Endothelial cell of umbilical vein (primary cell): ENCODE measurements around the gene PPP1CA.

Experiments
- CTCF ChIP-seq, 2 donors: IDR thresholded peaks; 1 replicate in 1 of 2; 2 replicates in 1 of 2; pipeline ENCODE4 v1.5.1; 2011; ENCODE audit warnings: low read length in 2 of 2, mild to moderate bottlenecking in 2 of 2, moderate library complexity in 2 of 2, control low read depth in 1 of 2, inconsistent platforms in 1 of 2, low read depth in 1 of 2; ENCODE audit not compliant: insufficient read depth in 1 of 2; ENCODE audit errors: extremely low read depth in 1 of 2
- EZH2 ChIP-seq: IDR thresholded peaks from 2 replicates; pipeline ENCODE4 v1.6.1; 2012; ENCODE audit warnings: borderline replicate concordance, low read depth, mild to moderate bottlenecking, moderate library complexity, low read length, inconsistent platforms; ENCODE audit not compliant: severe bottlenecking
- FOS ChIP-seq: IDR thresholded peaks from 2 replicates; pipeline ENCODE4 v1.6.1; 2011; ENCODE audit warnings: mild to moderate bottlenecking, low read length, moderate library complexity, borderline replicate concordance; ENCODE audit not compliant: insufficient read depth
- POLR2A ChIP-seq: IDR thresholded peaks from 2 replicates; pipeline ENCODE4 v1.6.1; 2012; ENCODE audit warnings: low read depth, mild to moderate bottlenecking, control low read depth, low read length
- POLR2AphosphoS5 ChIP-seq: IDR thresholded peaks from 2 replicates; pipeline ENCODE4 v1.6.1; 2012; ENCODE audit warnings: low read depth, mild to moderate bottlenecking, control low read depth, low read length, moderate library complexity; ENCODE audit not compliant: insufficient read depth

DNA sequence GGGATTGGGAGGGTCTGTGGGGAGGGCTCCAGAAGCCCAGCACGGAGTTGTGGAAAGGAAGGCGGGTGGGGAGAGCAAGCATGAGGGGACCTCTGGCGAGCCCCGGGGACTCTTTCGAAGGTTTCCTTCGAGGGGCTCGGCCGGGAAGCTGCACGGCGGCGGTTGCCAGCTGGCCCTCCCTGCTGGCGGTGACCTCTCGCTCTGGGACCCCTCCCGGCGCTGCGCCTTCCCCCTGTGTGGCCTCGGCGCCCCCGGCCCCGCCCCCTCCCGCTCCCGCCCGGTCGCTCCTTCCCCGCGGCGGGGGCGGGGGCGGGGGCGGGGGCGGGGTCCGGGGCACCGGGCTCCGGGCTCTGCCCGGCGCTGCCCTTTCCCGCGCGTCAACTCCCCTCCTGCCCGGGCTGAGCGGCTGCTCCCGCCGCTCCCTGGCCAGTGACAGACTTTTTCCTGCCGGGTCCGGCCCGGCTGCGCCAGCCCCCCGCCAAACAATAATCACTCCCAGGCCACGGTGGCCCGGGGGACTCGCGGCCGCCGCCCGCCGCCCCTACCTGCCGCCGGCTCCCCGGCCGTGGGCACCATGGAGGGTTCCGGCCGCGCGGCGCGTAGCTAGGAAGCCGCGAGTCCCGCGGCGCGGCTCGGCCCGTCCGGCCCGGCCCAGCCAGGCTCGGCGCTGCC lies 29.2 kb downstream of the PPP1CA start:
- TF ChIP-seq EZH2 (no peak), CTCF (IDR thresholded peaks at IDR 0.05; ENCODE audit: extremely low read depth in 1 of 2, insufficient read depth in 1 of 2, low read depth in 1 of 2, low read length in 2 of 2) (no peak), POLR2A (peak; percentile 63), POLR2AphosphoS5 (no peak), FOS (no peak)
